GM21529 (cell line): ENCODE results near the gene MGAM2.

Source experiments
- ATAC-seq: cut with Tn5 transposase; IDR thresholded peaks from one replicate; pipeline ENCODE4 v1.9.1; 2021; ENCODE audit not compliant: unreplicated experiment

MGAM2 gene

GRCh38 chr7:142263598-142264380 is 152.3 kb downstream of the MGAM2 start:
- ATAC-seq = no peak
